Activated CD8-positive, alpha-beta T cell treated with anti-CD3 and anti-CD28 coated beads, Interleukin-2, amount 10 ng/mL, durations not matched to agents 7 days and 5 days (primary cell): ENCODE measurements around the gene BAG2. TPM values are rescaled to one million over a fixed set of nuclear protein-coding genes. Genes with fewer than 3 reads are reported as not detected.

Source experiments
- ATAC-seq: fragments of 150-1000 bp; cut with Tn5 transposase; one replicate; pipeline ENCODE4 v1.10.0; 2021; ENCODE audit warnings: moderate library complexity
- CTCF ChIA-PET: fragments of 350-600 bp; sonication (Branson Sonifier 250); formaldehyde crosslinking; loops from one replicate; lab custom pipeline; 2021; ENCODE audit warnings: antibody characterized with exemption; lab: Charles Lee
- POLR2A ChIA-PET: fragments of 350-600 bp; sonication (Branson Sonifier 250); formaldehyde crosslinking; loops from one replicate; lab custom pipeline; 2021; ENCODE audit warnings: antibody characterized with exemption; lab: Charles Lee
- DNase-seq: peaks from one replicate; pipeline ENCODE4 v3.0.0-alpha.2; 2020
- H3K27ac Mint-ChIP-seq: one replicate; pipeline ENCODE4 v1.8.0; 2021; ENCODE audit warnings: mild to moderate bottlenecking, mixed read lengths
- H3K27me3 Mint-ChIP-seq: one replicate; pipeline ENCODE4 v1.8.0; 2021; ENCODE audit warnings: low read depth, mixed read lengths
- H3K36me3 Mint-ChIP-seq: one replicate; pipeline ENCODE4 v1.8.0; 2021; ENCODE audit warnings: low read depth, mixed read lengths
- H3K4me1 Mint-ChIP-seq: one replicate; pipeline ENCODE4 v1.8.0; 2021; ENCODE audit warnings: low read depth, mixed read lengths
- H3K4me3 Mint-ChIP-seq: one replicate; pipeline ENCODE4 v1.8.0; 2021; ENCODE audit warnings: mild to moderate bottlenecking, mixed read lengths
- H3K9me3 Mint-ChIP-seq: one replicate; pipeline ENCODE4 v1.8.0; 2022; ENCODE audit warnings: mixed read lengths; ENCODE audit not compliant: insufficient read depth
- total RNA-seq, 2 experiments: library from RNA; stranded (reverse); gene quantifications; one replicate each; pipeline ENCODE4 v1.2.3, GENCODE V29; 2021

Gene BAG2
- total RNA-seq, 2 experiments from 2014 or later = 8.1 to 9.4 TPM

DNA sequence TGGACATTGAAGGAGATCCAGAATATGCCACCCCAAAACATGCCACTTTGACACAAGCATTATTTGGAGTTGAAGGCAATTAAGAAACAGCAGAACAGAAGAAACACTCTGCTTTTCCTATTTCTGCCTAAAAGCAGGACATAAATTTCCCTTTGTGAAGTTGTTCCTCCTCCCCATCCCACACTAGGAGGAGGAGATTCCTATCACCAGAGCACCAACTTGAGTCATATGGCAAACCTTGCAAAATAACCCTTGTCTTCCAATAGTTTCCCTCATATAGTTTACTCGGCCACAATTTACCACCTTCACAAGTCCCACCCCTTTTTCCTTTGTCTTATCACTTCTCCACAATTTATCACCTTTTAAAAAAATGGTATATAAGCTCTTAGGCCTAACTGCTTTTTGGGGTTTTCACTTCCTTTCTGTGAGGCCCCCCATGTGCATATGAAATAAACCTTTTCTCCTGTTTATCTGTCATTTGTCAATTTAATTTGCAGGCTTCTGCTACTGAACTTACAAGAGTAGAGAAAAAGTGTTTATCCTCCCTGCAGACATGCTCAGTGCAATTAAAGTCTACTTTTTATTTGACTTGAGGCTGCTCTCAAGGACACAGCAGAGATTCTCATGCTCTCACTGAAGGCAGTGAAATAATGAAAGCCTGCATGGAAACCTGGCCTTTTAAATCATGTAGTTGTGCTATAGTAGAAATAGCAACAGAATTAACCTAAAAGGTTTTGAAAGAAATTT lies 52.8 kb downstream of the BAG2 start:
- no peaks in the 10 kb centered on the region for H3K9me3 Mint-ChIP-seq
- DNase-seq (no peak), ATAC-seq (no peak)
- H3K4me1 Mint-ChIP-seq = peaks cover 13% of the 10 kb centered on the region
- no peak overlapping the region for H3K4me3 Mint-ChIP-seq
- no peak overlapping the region for H3K27ac Mint-ChIP-seq
- H3K27me3 Mint-ChIP-seq = peaks cover 43% of the 10 kb centered on the region
- CTCF ChIA-PET = no interaction called here
- POLR2A ChIA-PET = no interaction called here
- peaks cover 3% of the 10 kb centered on the region for H3K36me3 Mint-ChIP-seq

DNA sequence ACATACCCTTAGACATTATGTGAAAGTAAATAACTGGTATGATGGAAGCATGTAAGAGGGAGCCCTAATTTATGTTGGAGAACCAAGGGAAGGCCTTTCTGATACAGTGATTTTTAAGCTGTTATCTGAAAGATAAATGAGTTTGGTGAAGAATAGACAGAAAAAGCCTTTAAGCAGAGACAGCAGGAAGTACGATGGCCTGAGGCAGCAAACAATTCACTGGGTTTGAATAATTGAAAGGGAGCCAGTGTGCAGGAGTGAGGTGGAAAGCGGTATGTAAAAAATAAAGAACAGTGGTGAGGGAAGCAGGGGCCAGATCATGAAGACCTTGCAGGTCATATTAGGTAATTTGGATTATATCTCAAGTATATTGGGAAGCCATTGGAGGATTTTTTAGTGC lies 54.1 kb downstream of the BAG2 start:
- Mint-ChIP-seq H3K9me3 (no peaks in the 10 kb centered on the region), H3K27me3 (peaks cover 40% of the 10 kb centered on the region), H3K4me3 (no peak overlapping the region), H3K27ac (no peak overlapping the region), H3K36me3 (peaks cover 3% of the 10 kb centered on the region), H3K4me1 (peaks cover 10% of the 10 kb centered on the region)
- ChIA-PET POLR2A (no interaction called here), CTCF (no interaction called here)
- DNase-seq = no peak
- ATAC-seq = no peak

Other genes with a start within 250 kb of the BAG2 start
- not detected for gene BEND6, start 217.2 kb upstream of the BAG2 start, total RNA-seq
- 10 to 100 TPM; 12.9 to 13.5 TPM for gene KIAA1586, start 125.6 kb upstream of the BAG2 start, total RNA-seq
- gene ZNF451, start 82.1 kb upstream of the BAG2 start, total RNA-seq = 10 to 100 TPM; 61.0 TPM
- 1 to 10 TPM; 2.4 to 3.1 TPM for gene RAB23, start 50.0 kb downstream of the BAG2 start, total RNA-seq
- gene PRIM2, start 145.3 kb downstream of the BAG2 start, total RNA-seq = 10 to 100 TPM; 41.4 to 46.5 TPM